IMR-90 (cell line): ENCODE data around the gene INPP5J. TPM values are rescaled to one million over a fixed set of nuclear protein-coding genes. Genes with fewer than 3 reads are reported as not detected.

ENCODE experiments used
- ATAC-seq: fragments of 200-7000 bp; cut with Tn5 transposase; 2 replicates; pipeline ENCODE4 v1.9.1; 2020; ENCODE audit warnings: low read depth, mild to moderate bottlenecking, moderate library complexity
- BruUV-seq: library from RNA; stranded (reverse); fragments of 400-500 nt; replicated peaks from 2 replicates; lab custom pipeline; 2021; lab: Mats Ljungman, UMichigan
- CTCF ChIA-PET: fragments of 300-600 bp; formaldehyde crosslinking; extraction: SDS; loops from one replicate; lab custom pipeline; 2021; ENCODE audit warnings: antibody characterized with exemption; lab: Yijun Ruan, JAX
- POLR2A ChIA-PET: fragments of 300-600 bp; sonication (Branson Sonifier 250); formaldehyde crosslinking; loops from one replicate; lab custom pipeline; 2022; ENCODE audit warnings: antibody characterized with exemption; ENCODE audit not compliant: unreplicated experiment; lab: Charles Lee
- DNase-seq: peaks from one replicate; pipeline ENCODE4 v3.0.0; 2013
- H2AFZ ChIP-seq: replicated peaks from 2 replicates; pipeline ENCODE3; 2013; ENCODE audit warnings: low read length, mild to moderate bottlenecking; ENCODE audit not compliant: poor library complexity
- H2AK5ac ChIP-seq: 2 replicates; pipeline ENCODE4 v1.6.1; 2013; ENCODE audit warnings: low read depth, low read length, inconsistent platforms
- H2AK9ac ChIP-seq: replicated peaks from 2 replicates; pipeline ENCODE3; 2013; ENCODE audit warnings: mild to moderate bottlenecking, low read depth, low read length, moderate library complexity; ENCODE audit not compliant: poor library complexity
- H2BK120ac ChIP-seq: 2 replicates; pipeline ENCODE4 v1.6.1; 2013; ENCODE audit warnings: low read depth, low read length, inconsistent platforms
- H2BK15ac ChIP-seq: 3 replicates; pipeline ENCODE4 v1.6.1; 2013; ENCODE audit warnings: low read depth, low read length, inconsistent platforms
- H2BK20ac ChIP-seq: 2 replicates; pipeline ENCODE4 v1.6.1; 2013; ENCODE audit warnings: low read depth, mild to moderate bottlenecking, inconsistent platforms, low read length, moderate library complexity
- H2BK5ac ChIP-seq: 2 replicates; pipeline ENCODE4 v1.6.1; 2013; ENCODE audit warnings: mild to moderate bottlenecking, low read depth, low read length, inconsistent platforms; ENCODE audit not compliant: poor library complexity, severe bottlenecking
- H3K14ac ChIP-seq: replicated peaks from 2 replicates; pipeline ENCODE4 v1.6.1; 2013; ENCODE audit warnings: low read depth, low read length, inconsistent platforms
- H3K18ac ChIP-seq: 2 replicates; pipeline ENCODE4 v1.6.1; 2013; ENCODE audit warnings: low read depth, low read length, control low read depth
- H3K23ac ChIP-seq: 2 replicates; pipeline ENCODE4 v1.6.1; 2013; ENCODE audit warnings: low read depth, low read length, inconsistent platforms
- H3K27ac ChIP-seq: 2 replicates; pipeline ENCODE4 v1.5.1; 2013; ENCODE audit warnings: mild to moderate bottlenecking, control low read depth, low read length; ENCODE audit not compliant: insufficient read depth
- H3K27me3 ChIP-seq: 2 replicates; pipeline ENCODE4 v1.6.1; 2013; ENCODE audit warnings: low read length; ENCODE audit not compliant: control insufficient read depth, insufficient read depth
- H3K36me3 ChIP-seq: 2 replicates; pipeline ENCODE4 v1.6.1; 2013; ENCODE audit warnings: low read length, mixed read lengths; ENCODE audit not compliant: control insufficient read depth, insufficient read depth
- H3K4ac ChIP-seq: 2 replicates; pipeline ENCODE4 v1.6.1; 2013; ENCODE audit warnings: low read depth, low read length, inconsistent platforms
- H3K4me1 ChIP-seq: 2 replicates; pipeline ENCODE4 v1.6.1; 2013; ENCODE audit warnings: low read length, mixed read lengths; ENCODE audit not compliant: control insufficient read depth, insufficient read depth
- H3K4me2 ChIP-seq: 2 replicates; pipeline ENCODE4 v1.6.1; 2013; ENCODE audit warnings: low read depth, mild to moderate bottlenecking, control low read depth, low read length, moderate library complexity
- H3K4me3 ChIP-seq: 2 replicates; pipeline ENCODE4 v1.5.1; 2013; ENCODE audit warnings: low read depth, mild to moderate bottlenecking, control low read depth, low read length, moderate library complexity; ENCODE audit not compliant: insufficient read depth
- H3K56ac ChIP-seq: 2 replicates; pipeline ENCODE4 v1.6.1; 2013; ENCODE audit warnings: low read length, inconsistent platforms; ENCODE audit not compliant: insufficient read depth; ENCODE audit errors: extremely low read depth
- H3K79me1 ChIP-seq, 2 experiments: 2 replicates each; pipeline ENCODE4 v1.6.1; 2013; ENCODE audit warnings: low read length in 2 of 2, inconsistent platforms in 1 of 2, low read depth in 1 of 2
- H3K9ac ChIP-seq: 2 replicates; pipeline ENCODE4 v1.6.1; 2013; ENCODE audit warnings: low read depth, low read length, control low read depth
- H3K9me1 ChIP-seq: 2 replicates; pipeline ENCODE4 v1.6.1; 2013; ENCODE audit warnings: low read length, inconsistent platforms; ENCODE audit not compliant: insufficient read depth
- H3K9me3 ChIP-seq: 2 replicates; pipeline ENCODE4 v1.6.1; 2013; ENCODE audit warnings: low read length; ENCODE audit not compliant: control insufficient read depth, insufficient read depth
- H4K20me1 ChIP-seq: 2 replicates; pipeline ENCODE4 v1.6.1; 2013; ENCODE audit warnings: low read length, inconsistent platforms; ENCODE audit not compliant: insufficient read depth
- H4K5ac ChIP-seq: 2 replicates; pipeline ENCODE4 v1.6.1; 2013; ENCODE audit warnings: mild to moderate bottlenecking, low read depth, low read length, control low read depth
- H4K8ac ChIP-seq, 2 experiments: 2 replicates each; pipeline ENCODE4 v1.6.1; 2013; ENCODE audit warnings: low read depth in 2 of 2, low read length in 2 of 2, control low read depth in 1 of 2, inconsistent platforms in 1 of 2
- H4K91ac ChIP-seq: 2 replicates; pipeline ENCODE4 v1.6.1; 2013; ENCODE audit warnings: low read depth, low read length, inconsistent platforms; ENCODE audit not compliant: insufficient read depth
- BHLHE40 ChIP-seq: fragments of 150-350 bp; IDR thresholded peaks from 2 replicates; pipeline ENCODE4 v1.6.1; 2016; ENCODE audit warnings: mild to moderate bottlenecking, low read depth, low read length
- CEBPB ChIP-seq: IDR thresholded peaks from 2 replicates; pipeline ENCODE4 v1.6.1; 2012; ENCODE audit warnings: low read depth, low read length, improper control_type of control experiment
- CHD1 ChIP-seq: IDR thresholded peaks from 2 replicates; pipeline ENCODE4 v1.6.1; 2012; ENCODE audit warnings: low read depth, low read length, improper control_type of control experiment
- CTCF ChIP-seq: conservative IDR thresholded peaks from 2 replicates; pipeline ENCODE4 v1.5.1; 2012; ENCODE audit warnings: mild to moderate bottlenecking, low read depth, low read length, improper control_type of control experiment
- ELK1 ChIP-seq: fragments of 150-350 bp; IDR thresholded peaks from 2 replicates; pipeline ENCODE4 v1.6.1; 2016; ENCODE audit warnings: low read depth, mild to moderate bottlenecking, low read length, moderate library complexity, borderline replicate concordance
- FOS ChIP-seq: fragments of 150-350 bp; IDR thresholded peaks from 2 replicates; pipeline ENCODE4 v1.6.1; 2016; ENCODE audit warnings: low read depth, low read length
- MAFK ChIP-seq: IDR thresholded peaks from 2 replicates; pipeline ENCODE4 v1.6.1; 2012; ENCODE audit warnings: low read depth, low read length, improper control_type of control experiment
- MAZ ChIP-seq: IDR thresholded peaks from 2 replicates; pipeline ENCODE4 v1.6.1; 2012; ENCODE audit warnings: low read depth, mild to moderate bottlenecking, low read length, improper control_type of control experiment, moderate library complexity, borderline replicate concordance
- MXI1 ChIP-seq: IDR thresholded peaks from 2 replicates; pipeline ENCODE4 v1.6.1; 2012; ENCODE audit warnings: low read depth, mild to moderate bottlenecking, low read length, moderate library complexity, borderline replicate concordance
- NFE2L2 ChIP-seq: fragments of 150-350 bp; IDR thresholded peaks from 2 replicates; pipeline ENCODE4 v1.6.1; 2016; ENCODE audit warnings: low read depth, mild to moderate bottlenecking, low read length
- POLR2A ChIP-seq: IDR thresholded peaks from 2 replicates; pipeline ENCODE4 v1.6.1; 2012; ENCODE audit warnings: mild to moderate bottlenecking, low read depth, low read length
- RAD21 ChIP-seq: IDR thresholded peaks from 2 replicates; pipeline ENCODE4 v1.6.1; 2012; ENCODE audit warnings: low read length, improper control_type of control experiment
- RCOR1 ChIP-seq: IDR thresholded peaks from 2 replicates; pipeline ENCODE4 v1.6.1; 2012; ENCODE audit warnings: mild to moderate bottlenecking, low read length, improper control_type of control experiment; ENCODE audit not compliant: insufficient replicate concordance
- RFX5 ChIP-seq: IDR thresholded peaks from 2 replicates; pipeline ENCODE4 v1.8.0; 2012; ENCODE audit warnings: low read depth, mild to moderate bottlenecking, low read length, moderate library complexity
- SMC3 ChIP-seq: fragments of 150-350 bp; IDR thresholded peaks from 2 replicates; pipeline ENCODE4 v1.6.1; 2016; ENCODE audit warnings: low read depth, mild to moderate bottlenecking, antibody characterized with exemption, low read length, moderate library complexity
- USF2 ChIP-seq: fragments of 150-350 bp; IDR thresholded peaks from 2 replicates; pipeline ENCODE4 v1.6.1; 2017; ENCODE audit warnings: mild to moderate bottlenecking, antibody characterized with exemption, low read length, low read depth
- dilution Hi-C: fragments of 300-500 bp; cut with HindIII; formaldehyde crosslinking; loops from one replicate; pipeline ENCODE4 v1.14.3; 2018; ENCODE audit warnings: low sequenced_read_pairs; ENCODE audit not compliant: unreplicated experiment
- in situ Hi-C: fragments of 300-500 bp; cut with MboI; formaldehyde crosslinking; loops from 3 replicates; pipeline ENCODE4 v1.14.3; 2019; ENCODE audit warnings: low sequenced_read_pairs, inconsistent platforms, mixed read lengths
- intact Hi-C: fragments of 100-400 bp; cut with micrococcal nuclease; formaldehyde crosslinking; loops from 2 replicates; pipeline ENCODE4 v1.10.0; 2022
- polyA plus RNA-seq, 3 experiments: library from polyadenylated mRNA; depleted of rRNA; stranded (reverse); fragments of >200 nt; gene quantifications; 2 replicates each; pipeline ENCODE4 v1.2.3, GENCODE V29; 2012; ENCODE audit warnings: low replicate concordance in 1 of 3
- total RNA-seq: library from RNA; depleted of rRNA; stranded (reverse); fragments of >200 nt; gene quantifications from 2 replicates; pipeline ENCODE4 v1.2.3, GENCODE V29; 2012

The INPP5J gene
- total and polyA plus RNA-seq, 2 of the 4 experiments (the other 2 are of a cell fraction) = 0.36 to 2.2 TPM

- no peak overlapping the region for H2BK15ac ChIP-seq
- no peak overlapping the region for H2BK120ac ChIP-seq
- H4K20me1 ChIP-seq = no peaks in the 10 kb centered on the region
- 0 out of 2 replicates have a peak, but pooled peaks cover 5% of the 10 kb centered on the region for H3K9me1 ChIP-seq
- no peak overlapping the region; the same call in 1 of the 2 replicates for H3K56ac ChIP-seq
- DNase-seq = peak; percentile 50
- intact Hi-C loops = no loop called here
- H3K79me1 ChIP-seq = no peaks in the 10 kb centered on the region
- peaks cover 4% of the 10 kb centered on the region; the same call in 1 of the 2 replicates for H3K9me3 ChIP-seq
- H4K91ac ChIP-seq = no peak overlapping the region
- no peak overlapping the region for H3K4me2 ChIP-seq
- ATAC-seq = no peak
- H3K14ac ChIP-seq = no peak overlapping the region
- H2AK5ac ChIP-seq = no peak overlapping the region
- peaks cover 17% of the 10 kb centered on the region for H3K27me3 ChIP-seq
- no peak overlapping the region for H3K23ac ChIP-seq
- no peak overlapping the region for H3K4ac ChIP-seq
- H2BK5ac ChIP-seq = no peak overlapping the region
- in situ Hi-C loops = no loop called here
- TF ChIP-seq CEBPB (no peak), BHLHE40 (no peak), MAFK (no peak), FOS (no peak), CTCF (no peak), USF2 (no peak), MAZ (no peak), RCOR1 (no peak), RFX5 (no peak), SMC3 (no peak), ELK1 (no peak), NFE2L2 (no peak), POLR2A (no peak), RAD21 (no peak), MXI1 (no peak), CHD1 (no peak)
- no peak overlapping the region for H2AK9ac ChIP-seq
- H3K27ac ChIP-seq = no peak overlapping the region
- no peak overlapping the region for H4K5ac ChIP-seq
- ChIA-PET POLR2A (interaction anchor here (0.6 kb wide), 1 partner anchor 37 kb away, joined by 3 read pairs; the partner anchor contains the start of gene SELENOM), CTCF (interaction anchor here (1.5 kb wide), 1 partner anchor 37 kb away, joined by 9 read pairs; the partner anchor contains the start of gene SELENOM)
- no peak overlapping the region for H3K9ac ChIP-seq
- H2BK20ac ChIP-seq = no peak overlapping the region
- no peak overlapping the region for H3K4me3 ChIP-seq
- H4K8ac ChIP-seq = no peak overlapping the region
- H3K4me1 ChIP-seq = peaks cover 5% of the 10 kb centered on the region
- no peak overlapping the region for H2AFZ ChIP-seq
- no peaks in the 10 kb centered on the region for H3K36me3 ChIP-seq
- H3K18ac ChIP-seq = no peak overlapping the region
- dilution Hi-C loops = no loop called here
- BruUV-seq = no TSS peak
Observed at GRCh38 chr22:31144223-31144622, 21.5 kb downstream of the INPP5J start.
